ENCODE results near the gene SIGLEC8.
A peak's percentile ranks its signal among the peaks of the same experiment; 100 is the strongest.
"Not testable (repeated sequence)": the region's sequence is repeated elsewhere in the genome, so short reads cannot be mapped to it uniquely, and the experiment has no call there.

The SIGLEC8 gene

DNA sequence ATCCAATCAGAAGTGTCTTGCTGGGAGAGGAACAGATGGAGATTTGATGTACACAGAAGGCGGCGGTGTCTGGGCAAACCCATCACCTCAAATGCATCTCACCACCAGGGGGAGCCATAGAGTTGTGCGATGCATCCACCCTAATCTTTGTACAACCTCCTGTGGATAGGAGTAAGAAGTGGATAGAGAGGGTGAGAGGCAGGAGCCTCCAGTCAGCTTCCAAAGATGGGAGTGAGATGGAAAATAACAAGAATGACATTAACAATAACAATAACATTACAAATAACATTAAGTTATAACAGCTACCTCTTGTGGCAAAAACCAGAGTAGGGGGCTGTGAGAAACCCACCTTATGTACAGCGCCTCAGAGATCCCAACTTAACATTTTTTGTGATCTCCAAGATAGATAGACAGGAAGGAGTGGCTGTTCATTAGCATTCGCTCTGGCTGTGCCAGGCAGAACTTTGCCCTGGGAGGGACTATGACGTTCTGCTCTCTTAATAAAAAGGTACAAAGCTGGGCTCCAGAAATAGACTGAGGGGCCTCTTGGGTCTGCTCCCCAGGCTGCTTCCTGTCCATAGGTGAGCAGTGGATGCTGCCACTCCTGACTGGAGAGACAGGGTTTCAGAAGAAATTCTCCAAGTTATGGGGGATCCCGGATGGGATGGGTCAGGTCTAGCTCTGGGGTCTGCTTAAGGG, 14.9 kb upstream of the SIGLEC8 start:
- peak; percentile 87 to 92 for DNase-seq (ENCODE audit: low read depth in 2 of 2)

DNA sequence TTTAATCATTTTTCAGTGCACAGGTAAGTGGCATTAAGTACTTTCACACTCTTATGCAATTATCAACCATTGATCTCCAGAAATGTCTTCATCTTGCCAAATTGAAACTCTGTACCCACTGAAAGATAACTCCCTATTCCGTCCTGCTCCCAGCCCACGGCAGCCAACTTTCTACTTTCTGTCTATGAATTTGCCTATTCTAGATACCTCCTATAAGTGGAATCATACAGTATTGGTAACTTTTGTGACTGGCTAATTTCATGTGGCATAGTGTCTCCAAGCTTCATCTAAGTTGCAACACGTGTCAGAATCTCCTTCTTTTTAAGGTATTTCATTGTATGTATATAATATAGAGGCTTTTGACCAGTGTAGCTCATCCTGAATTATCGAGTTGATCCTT, 14.4 kb upstream of the SIGLEC8 start:
- DNase-seq (ENCODE audit: low read depth in 2 of 2), result no peak

DNA sequence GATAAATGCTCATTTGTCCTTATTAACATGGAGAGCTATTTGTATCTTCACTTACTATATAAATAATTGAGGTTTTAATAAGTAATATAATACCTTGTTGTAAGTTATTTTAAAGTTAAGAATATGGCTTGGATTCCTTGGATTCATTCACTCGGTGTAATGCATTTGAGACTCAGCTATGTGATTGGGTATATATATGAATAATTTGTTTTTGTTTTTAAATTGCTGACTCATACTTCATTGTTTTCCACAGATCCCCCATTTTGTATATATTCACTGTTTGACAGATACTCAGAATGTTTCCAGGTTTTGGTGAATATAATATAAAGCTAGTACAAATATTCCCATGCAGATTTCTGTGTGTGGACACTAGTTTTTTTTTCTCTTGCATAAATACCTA, 13.3 kb upstream of the SIGLEC8 start:
- no peak for DNase-seq (ENCODE audit: low read depth in 2 of 2)

DNA sequence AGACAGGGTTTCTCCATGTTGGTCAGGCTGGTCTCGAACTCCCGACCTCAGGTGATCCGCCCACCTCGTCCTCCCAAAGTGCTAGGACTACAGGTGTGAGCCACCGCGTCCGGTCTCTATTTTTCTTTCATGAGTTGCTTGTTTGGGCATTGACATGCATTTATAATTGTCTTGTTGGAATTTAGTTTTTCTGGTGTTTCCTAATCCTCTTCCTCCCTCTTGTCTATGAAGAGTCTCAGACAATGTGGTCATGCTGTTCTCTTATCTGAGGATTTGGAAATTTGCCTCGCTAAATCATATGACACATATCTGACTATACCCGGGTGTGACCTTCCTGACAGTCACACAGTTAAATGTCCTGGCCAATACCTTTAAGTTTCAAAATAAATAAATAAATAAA, 12.7 kb upstream of the SIGLEC8 start:
- DNase-seq (ENCODE audit: low read depth in 2 of 2), result no peak

DNA sequence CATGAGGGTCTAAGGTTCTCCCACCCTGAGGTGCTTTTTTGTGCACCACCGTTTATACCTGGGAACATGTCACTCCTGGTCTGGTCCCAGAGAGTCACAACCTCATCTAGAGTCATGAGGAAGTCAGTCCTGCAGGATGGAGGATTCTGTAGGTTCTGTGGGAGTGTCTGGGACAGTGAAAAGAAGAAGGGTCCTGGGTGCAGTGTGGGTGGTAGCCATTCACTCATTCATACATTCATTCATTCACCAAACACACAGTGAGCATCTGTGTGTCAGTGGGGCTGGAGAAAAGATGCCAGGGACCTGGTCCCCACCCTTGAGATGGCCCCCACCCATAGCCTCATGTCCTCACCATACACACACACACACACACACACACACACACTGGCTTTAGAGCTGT, 11.4 kb upstream of the SIGLEC8 start:
- no peak for DNase-seq (ENCODE audit: low read depth in 2 of 2)

DNA sequence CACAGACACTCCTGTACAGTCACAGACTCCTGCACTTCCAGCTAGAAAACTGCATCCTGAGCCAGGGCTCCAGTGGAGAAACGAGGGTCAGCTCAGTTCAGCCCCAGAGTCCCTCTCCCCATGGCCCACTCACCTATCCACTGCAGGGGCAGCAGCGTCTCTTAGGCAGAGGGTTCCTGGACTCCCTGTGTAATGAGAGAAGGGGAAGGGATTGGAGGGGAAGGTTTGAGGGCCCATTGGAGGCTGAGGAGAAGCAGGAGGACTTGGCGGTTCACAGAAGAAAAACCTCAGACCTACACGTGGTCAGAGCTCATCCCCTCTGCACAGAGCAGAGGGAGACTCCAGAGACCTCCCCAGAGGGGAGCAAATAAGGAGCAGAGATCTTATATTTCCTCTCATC, 10.9 kb upstream of the SIGLEC8 start:
- no peak for DNase-seq (ENCODE audit: low read depth in 2 of 2)

DNA sequence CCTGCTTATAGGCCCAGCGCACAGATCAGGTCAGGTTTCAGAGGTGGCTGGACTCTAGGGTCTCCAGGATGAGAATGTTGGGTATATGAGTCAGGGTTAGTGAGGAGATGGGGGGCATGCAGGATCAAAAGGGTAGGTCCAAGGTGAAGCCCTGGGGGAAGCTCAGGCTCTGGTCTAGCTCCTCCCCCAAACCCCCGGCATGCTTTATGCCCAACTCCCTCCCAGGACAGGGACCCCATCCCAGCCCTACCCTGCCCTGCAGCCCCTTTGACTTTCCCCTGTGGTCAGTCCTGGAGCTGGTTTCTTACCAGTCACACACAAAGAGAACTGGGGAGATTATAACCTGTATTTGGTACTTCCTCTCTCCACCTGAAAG, 10.3 kb upstream of the SIGLEC8 start:
- DNase-seq (ENCODE audit: low read depth in 2 of 2), result no peak

DNA sequence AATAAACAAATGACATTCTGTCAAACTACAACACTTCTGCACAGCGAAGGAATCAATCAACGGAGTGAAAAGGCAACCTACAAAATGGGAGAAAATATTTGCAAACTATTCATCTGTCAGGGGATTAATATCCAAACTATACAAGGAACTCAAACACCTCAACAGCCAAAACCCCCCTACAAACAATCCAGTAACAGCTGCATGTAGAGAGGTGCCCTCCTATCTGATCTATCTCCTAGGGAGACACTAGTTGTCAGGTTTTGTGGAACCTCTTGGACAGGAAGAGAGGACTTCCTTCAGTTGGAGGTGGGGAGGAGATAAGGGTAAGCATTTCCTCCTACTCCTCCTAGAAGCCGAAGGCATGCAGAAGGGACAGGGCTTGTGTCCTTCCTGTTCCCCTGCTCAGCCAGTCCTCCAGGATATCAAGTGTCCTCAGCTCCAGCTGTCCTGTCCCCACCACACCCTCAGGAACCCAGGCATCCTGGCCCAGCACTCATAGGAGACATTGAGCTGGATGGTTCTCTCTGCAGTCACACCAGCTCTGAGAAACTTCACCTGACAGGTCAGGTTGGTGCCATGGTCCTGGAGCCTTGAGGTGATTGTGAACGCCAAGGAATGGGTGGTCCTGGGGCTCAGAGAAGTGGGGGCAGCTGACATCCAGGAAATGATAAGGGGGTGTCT, 9.8 kb upstream of the SIGLEC8 start:
- no peak for DNase-seq (ENCODE audit: low read depth in 2 of 2)

DNA sequence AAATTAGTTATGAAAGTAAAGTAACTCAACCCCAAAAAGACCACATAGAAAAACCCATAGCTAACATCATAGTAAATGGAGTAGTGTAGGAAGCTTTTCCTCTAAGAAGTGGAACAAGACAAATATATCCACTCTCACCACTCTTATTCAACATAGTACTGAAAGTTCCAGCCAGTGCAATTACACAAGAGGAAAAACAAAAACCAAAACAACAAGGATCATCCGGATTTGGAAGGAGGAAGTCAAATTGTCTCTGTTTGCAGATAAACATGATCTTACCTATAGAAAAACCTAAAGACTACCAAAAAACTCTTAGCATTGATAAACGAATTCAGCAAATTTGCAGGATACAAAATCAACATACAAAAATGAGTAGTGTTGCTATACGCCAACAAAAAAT, 8.5 kb upstream of the SIGLEC8 start:
- no peak for DNase-seq (ENCODE audit: low read depth in 2 of 2)

DNA sequence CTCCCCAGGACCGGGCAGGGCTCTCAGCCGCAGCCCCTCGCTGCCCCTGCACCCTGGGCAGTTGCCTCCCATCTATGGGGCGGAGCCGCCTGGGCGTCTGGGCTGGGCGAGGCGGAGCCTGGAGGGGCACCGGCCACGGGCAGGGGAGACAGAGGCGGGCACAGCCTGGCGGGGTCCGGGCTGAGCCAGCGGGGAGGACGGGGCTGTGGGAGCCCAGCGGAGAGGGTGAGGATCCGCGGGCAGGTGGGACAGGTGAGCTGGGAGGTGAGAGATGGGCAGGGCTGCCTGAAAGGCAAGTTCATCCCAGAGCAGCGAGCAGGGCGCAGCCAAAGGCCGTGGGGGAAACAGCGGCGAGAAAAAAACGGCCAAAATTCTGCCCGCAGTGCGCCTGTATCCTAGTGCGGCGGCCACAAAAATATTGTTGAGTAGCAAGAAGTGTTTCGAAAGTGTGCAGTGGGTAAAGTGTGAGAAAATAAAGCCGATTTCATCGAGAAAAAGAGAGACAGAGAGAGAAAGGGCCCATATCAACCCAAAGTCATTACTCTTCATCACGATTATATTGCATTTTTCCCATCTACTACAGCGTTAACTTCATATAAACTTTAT, 5.8 kb upstream of the SIGLEC8 start:
- DNase-seq (ENCODE audit: low read depth in 2 of 2), result not testable (repeated sequence)

DNA sequence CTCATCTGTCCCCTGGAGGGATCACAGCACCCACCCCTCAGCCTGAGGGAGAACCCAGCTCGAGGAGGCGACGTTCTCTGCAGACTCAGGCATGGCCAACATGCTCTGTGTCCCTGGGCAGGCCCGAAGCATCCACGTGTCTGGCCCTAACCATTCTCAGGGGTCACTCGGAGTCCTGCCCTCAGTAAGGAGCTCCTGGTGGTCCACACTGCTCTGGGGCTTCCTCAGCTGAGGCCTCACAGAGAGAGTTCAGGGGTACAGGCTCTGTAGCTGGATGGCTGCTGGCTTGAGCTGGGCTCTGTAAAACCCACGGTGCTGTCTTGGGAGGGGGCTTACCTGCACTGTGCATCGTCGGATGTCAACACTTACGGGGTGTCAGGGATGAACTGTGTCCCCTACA, 4.4 kb upstream of the SIGLEC8 start:
- no peak for DNase-seq (ENCODE audit: low read depth in 2 of 2)

DNA sequence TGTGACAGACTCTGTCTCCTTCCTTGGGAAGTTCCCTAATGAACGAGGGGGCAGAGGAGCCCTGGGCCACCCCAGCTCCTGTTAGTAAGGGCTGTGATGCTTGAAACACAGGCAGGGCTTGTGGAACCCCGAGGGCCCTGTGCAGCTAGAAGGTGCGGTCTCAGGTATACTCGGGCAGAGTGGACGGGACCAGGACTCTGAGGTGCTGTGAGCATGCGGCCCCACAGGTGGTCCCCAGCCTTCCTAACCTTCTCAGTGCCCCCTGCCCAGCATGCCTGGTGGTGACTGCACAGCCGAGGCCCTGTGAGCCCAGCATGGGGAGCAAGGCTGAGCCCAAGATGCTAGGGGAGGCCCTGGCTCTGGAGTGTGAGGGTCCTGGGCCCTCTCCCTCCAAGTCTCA, 4.0 kb upstream of the SIGLEC8 start:
- no peak for DNase-seq (ENCODE audit: low read depth in 2 of 2)

DNA sequence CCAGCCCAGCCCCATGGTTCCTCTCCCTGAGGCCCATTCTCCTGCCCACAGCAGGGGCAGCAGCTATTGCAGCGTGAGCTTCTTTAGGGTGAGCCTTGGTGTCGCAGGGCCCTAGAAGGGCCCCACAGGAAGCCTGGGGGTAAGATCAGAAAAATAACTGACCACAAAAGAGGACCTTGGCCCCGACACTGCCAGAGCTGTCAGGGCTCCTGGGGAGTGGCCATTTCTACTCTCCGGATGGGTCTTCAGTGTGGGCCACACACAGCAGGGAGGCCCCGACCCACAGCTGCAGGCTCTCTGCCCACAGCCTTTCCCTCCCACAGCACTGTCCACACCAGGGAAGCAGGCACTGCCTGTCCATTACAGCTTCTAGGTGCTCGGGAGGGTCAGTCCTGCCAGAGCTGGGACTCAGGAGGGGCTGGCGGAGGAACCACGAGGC, 3.5 kb upstream of the SIGLEC8 start:
- no peak for DNase-seq (ENCODE audit: low read depth in 2 of 2)

DNA sequence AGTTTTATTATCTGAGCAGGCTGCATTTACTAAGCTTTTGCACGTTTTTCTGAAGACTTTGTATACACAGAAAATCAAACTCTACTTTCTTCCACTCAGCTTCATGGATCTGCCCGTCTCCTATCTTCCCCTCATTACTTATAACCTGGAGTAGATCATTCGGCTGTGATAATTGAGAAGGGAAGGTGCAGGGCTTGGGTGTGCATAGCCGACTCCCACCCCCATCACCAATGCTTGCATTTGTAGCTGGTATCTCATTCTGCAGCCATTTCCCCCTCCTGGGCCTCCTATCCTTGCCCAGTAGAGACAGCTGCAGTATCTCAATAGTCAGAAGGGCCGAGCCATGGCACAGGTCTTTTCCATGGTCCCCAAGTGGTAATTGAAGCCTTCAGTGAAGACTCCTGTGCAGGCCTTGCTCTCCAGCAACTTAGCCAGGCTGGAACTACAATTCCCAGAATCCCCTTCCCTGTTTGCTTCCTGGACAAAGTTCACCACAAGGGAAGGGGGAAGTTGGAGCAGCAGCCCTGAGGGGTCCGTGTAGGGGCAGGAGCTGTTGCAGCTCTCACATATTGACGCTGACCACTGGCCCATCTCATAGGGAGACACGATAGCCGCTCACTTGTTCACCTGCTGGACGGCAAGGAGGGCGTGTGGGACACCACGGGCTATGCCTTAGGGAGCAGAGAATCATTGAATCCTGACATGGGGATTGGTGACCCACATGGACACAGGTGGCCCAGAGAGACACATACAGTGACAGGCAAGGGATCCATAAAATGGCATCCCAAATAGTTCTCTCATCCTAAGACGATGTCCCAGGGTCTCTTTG, 2.1 kb upstream of the SIGLEC8 start:
- no peak for DNase-seq (ENCODE audit: low read depth in 2 of 2)

DNA sequence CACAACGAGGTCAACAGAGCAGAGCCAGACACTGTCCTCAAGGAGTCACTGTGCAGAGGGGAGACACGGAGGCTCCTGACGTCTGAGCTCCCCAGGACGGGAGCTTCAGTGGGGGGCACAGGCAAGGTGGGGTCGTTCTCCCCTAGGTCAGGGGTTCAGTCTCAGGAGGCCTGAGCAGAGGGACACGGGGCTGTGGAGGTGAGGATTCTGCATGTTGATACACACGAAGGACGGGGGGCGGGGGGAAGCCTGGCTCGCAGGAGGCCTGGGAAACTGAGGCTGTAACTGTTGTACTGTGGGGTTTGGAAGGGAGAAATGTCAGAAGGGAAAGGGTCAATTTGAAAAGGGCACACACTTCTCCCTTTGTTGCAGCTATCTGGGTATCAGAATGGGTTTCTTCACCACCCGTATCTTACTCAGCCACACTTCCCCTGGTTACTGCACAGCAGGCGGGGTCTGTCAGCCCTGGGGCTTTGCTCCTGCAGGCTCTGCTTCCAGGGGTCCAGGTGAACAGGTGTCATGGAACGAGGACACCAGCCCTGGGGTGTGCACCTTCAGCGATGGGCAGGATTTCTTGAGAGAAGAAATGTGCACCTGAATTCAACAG, 748 bp upstream of the SIGLEC8 start:
- DNase-seq (ENCODE audit: low read depth in 2 of 2), result no peak

DNA sequence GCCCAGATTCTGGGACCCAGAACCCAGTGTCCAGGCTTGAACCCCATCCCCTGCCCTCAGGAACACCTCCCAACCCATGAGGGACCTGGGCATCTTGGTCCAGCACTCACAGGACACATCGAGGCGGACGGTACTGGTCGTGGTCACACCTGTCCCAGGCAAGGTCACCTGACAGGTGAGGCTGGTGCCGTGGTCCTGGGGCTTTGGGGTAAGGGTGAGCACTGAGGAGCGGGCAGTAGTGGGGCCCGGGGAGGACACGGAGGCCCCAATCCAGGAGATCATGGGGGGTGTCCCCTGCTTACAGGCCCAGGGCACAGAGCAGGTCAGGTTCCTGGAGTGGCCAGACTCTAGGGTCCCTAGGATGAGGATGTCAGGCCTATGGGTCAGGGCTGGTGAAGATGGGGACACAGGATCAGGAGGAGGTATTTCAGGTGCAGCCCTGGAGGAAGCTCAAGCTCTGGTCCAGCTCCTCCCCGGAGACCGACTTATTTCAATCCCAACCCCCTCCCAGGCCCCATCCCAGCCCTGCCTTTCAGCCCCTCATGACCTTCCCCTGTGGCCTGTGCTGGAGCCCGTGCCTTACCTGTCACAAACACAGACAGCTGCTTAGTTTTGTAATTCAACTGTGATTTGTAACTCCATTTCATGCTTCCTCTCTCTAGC, 772 bp downstream of the SIGLEC8 start:
- no peak for DNase-seq (ENCODE audit: low read depth in 2 of 2)

DNA sequence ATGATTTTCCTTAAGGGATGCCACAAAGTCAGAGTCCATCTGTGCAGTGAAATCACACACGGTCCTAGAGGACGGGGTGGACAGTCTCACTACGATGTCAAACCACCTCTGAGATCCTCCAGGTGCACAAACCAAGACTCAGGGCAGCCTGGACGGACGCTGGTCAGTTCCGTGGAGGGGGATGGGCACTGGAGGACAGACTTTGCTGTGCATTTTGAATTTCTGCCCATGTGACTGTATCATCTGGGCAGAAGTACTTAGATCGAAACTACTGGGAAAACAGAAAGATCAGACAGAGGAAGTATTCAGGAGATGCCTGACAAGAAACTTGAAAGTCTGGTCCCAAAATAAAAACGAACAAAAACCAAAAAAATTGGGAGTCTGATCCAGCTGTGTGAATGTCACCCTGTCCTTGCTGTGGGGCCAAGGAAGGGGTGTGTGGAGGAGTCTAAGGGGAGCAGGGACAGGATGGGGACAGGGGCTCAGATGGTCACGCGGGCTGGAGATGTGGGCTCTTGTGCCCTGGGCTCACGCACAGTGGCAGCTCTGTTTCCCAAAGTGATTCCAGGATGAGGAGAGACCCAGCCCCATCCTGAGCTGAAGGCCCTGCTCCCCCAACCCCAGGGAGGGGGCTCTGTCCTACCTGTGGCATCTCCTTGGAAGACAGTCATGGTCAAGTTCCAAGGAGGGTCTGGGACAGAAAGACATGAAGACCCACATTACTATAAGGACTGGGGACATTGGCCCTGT, 1.5 kb downstream of the SIGLEC8 start:
- no peak for DNase-seq (ENCODE audit: low read depth in 2 of 2)

DNA sequence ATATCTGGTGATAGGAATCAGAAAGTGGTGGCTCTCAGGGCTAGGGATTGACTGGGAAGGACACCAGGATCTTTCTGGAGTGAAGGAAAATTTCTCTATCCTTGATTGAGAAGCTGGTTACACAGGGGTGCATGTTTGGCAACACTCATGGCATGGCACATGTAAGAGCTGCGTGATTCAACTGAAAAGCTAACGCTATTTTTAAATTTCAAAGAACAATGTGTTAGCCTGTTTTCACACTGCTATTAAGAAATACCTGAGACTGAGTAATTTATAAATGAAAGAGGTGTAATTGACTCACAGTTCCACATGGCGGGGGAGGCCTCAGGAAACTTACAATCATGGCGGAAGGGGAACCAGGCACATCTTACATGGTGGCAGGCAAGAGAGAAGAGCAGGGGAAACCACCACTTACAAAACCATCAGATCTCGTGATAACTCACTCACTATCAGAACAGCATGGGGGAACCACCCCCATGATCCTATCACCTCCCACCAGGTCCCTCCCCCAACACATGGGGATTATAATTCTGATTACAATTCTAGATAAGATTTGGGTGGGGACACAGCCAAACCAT, 7.4 kb downstream of the SIGLEC8 start:
- peak in 1 of 2 donors; percentile 35 for DNase-seq (ENCODE audit: low read depth in 2 of 2)

DNA sequence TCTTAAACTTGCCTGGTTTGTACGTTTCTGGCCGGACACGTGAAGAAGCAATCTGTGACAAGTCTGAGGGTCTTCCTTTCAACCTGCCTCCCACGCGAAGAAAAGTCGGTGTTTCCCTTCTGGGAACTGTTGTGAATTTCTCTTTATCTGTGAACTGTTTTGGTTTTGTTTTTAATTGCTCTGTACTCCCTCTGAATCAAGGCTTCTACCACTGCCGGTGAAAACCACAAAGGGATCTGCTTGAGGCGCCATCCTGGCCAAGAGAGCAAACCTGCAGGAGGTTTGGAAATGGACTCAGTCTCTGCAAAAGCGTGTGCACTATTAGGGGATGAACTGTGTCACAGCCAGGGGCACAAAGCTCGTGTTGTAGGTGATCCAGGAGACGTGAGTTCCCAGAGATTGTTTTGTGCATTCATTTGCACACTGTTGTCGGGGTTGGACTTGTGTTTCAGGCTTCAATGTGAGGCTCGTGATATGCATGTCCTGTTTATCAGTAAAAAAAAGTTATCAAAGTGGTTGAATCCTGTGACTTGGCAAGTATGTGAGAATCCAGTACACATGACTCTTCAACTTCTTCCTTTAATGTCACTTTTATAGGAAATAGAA, 9.7 kb downstream of the SIGLEC8 start:
- DNase-seq (ENCODE audit: low read depth in 2 of 2), result peak; percentile 32 to 53

DNA sequence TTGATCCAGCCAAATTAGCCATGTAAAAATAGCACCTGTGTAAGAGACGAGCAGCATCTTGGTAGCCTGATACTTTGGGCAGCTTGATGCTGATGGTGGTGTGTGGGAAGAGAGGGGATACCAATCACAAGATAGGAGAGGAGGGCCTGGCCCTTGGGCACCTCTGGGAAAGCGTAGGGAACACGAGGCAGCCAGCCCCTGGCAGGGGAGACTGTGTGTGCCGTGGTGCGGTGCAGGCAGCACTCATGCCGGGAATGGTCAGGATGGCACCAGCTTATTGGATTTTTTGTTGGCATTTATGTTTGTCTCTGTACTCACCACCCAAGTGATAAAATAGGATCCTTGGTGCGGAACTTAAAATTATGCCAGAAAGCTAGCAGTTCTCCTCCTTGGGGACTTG, 10.2 kb downstream of the SIGLEC8 start:
- DNase-seq (ENCODE audit: low read depth in 2 of 2), result no peak

All from activated CD4-positive, alpha-beta T cell treated with anti-CD3 and anti-CD28 coated beads for 24 hours (primary cell).